Fibroblast of skin of back (primary cell): Measurements from ENCODE around the gene FNDC8.
A peak's percentile ranks its signal among the peaks of the same experiment; 100 is the strongest.
"Not testable (repeated sequence)": the region's sequence is repeated elsewhere in the genome, so short reads cannot be mapped to it uniquely, and the experiment has no call there.

ENCODE experiments used
- DNase-seq: peaks from one replicate; pipeline ENCODE4 v3.0.0-alpha.2; 2013

Gene FNDC8

DNA sequence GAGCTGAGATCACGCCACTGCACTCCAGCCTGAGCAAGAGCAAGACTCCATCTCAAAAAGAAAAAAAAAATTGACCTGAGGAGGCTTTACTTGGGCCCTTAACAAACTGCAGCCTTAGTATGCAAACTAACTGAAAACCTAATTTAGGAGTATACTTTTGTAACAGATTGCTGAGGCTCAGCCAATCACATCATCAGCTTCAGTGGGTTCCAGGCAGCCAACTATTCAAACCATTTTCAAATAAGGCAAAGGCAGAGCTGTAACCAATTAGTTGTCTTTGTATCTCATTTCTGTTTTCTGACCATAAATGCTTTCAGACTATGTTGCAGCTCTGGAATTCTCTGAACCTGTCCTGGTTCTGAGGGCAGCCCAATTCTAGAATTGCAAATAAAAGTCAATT lies 25.7 kb upstream of the FNDC8 start:
- DNase-seq: no peak

DNA sequence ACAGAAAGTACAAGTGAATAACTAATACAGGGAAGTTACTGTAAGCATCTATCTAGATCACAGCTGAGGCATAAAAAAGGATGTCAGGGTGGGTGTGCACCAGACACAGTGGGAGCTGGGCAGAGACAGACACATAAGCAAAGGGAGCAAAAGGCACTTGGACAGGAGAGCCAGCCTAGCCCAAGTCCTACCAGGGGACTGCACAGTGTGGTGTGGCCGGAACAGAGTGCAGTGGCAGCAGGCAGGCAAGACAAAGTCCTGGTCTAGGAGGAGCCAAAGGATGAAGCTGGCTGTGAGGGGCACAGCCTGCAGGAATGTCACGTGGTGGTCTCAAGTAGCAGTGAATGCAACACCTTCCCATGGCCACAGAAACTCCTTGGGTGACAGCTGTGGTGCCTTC lies 23.6 kb upstream of the FNDC8 start:
- no peak for DNase-seq

DNA sequence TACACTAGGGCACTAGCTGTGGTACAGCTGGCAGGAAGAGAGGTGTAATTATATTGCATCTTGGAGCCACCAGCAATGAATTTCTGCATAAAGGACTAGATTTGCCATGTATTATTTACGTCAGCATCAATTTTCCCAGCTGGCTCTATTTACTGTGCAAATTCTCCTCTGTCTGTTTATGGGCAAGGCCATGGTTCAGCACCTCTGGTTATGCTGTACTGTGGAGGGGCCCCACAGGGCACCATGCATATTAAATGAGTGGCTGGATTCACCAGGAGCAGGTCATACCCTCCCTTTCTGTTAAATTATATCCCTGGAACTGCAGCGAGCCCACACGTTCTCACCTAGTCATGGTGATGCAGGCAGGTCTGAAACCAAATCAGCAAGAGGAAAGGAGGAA lies 21.5 kb upstream of the FNDC8 start:
- no peak for DNase-seq

DNA sequence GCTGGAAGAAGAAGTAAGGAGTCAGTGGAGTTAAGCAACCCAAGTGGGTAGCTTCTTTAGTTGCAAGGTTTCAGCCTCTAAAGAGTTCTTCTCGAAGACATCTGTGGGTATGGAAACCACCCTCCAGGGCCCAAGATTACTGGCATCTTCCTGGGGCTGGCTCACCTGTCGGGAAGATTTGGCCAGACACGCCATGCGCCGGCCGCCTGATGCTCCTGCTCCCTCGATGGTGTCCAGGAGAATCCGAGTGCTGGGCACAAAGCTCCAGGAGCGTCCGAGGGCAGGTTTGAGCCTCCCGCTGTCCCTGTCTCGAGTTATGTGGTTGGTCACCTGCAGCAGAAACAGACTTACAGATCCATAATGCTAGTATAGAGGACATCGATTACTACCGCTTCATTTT lies 20.4 kb upstream of the FNDC8 start:
- no peak for DNase-seq

DNA sequence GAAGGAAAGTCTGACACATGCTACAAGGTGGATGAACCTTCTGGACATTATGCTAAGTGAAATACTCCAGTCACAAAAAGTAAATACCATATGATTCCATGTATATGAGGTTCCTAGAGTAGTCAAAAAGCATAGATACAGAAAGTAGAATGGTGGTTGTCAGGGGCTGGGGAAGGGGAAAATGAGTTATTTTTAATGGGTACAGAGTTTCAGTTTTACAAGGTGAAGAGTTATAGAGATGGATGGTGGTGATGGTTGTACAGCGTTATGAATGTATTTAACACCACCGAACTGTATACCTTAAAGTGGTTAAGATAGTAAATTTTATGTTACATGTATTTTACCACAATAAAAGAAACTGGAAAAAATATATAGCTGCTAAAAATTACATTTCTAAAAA lies 19.7 kb upstream of the FNDC8 start:
- no peak for DNase-seq

DNA sequence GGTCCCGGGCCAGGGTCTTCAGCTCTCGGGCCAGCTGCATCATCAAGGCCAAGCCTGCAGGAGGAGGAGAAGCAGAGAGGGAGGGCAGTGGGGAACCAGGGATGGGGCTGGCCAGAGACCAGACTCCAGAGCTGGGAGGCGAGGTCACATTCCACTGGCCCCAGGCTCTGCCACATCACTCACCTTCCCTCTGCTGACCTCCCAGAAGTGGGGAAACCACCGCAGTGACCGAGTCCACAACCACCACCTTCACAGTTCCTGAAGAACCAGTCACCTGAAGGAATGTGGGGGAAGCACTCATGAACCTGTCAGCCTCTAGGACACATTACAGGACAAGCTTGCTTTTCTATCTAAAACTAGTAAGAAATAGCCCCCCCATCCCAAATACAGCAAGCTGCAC lies 18.1 kb upstream of the FNDC8 start:
- no peak for DNase-seq

DNA sequence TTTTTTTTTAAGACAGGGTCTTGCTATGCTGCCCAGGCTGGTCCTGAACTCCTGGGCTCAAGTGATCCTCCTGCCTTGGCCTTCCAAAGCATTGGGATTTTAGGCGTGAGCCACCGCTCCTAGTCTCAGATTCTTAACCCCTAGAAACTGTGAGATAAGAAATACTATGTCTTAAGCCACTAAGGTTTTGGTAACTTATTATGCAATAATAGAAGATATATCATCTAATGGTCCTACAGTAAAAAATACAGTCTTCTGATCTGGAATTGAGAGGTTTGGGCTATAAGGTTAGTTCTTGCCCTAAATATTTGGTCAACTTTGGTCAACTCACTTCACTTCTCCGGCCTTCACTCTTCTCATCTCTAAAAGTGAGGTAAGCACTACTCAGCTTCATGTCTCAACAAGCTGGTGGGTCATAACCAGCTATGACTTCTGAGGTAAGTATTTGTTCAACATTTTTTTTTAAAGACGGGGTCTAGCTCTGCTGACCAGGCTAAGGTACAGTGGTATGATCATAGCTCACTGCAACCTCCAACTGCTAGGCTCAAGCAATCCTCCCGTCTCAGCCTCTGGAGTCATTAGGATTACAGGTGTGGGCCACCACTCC lies 16.5 kb upstream of the FNDC8 start:
- no peak for DNase-seq

DNA sequence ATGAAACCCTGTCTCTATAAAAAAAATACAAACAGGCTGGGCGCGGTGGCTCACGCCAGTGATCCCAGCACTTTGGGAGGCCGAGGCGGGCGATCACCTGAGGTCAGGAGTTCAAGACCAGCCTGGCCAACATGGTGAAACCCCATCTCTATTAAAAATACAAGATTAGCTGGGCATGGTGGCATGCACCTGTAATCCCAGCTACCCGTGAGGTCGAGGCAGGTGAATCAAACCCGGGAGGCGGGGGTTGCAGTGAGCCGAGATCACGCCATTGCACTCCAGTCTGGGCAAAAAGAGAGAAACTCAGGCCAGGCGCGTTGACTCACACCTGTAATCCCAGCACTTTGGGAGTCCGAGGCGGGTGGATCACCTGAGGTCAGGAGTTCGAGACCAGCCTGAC lies 10.6 kb upstream of the FNDC8 start:
- not testable (repeated sequence) for DNase-seq

DNA sequence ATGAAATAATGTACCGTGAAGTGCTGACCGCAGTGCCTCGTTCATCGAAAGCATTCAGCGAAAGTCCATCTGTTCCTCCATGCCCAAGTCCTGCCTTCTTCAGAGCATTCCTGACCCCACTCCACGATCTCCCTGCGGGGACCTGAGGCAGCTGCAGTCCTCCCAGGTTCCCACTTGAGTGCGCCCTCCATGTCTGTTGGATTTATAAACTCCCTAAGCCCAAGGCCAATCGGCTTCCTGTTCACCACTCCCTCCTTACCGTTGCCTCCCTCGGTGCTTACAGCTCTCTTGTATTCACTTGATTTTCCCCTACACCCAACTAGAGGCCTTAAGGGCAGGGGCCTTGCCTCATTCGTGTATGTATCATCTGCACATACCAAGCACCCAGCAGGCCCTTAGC lies 4.6 kb upstream of the FNDC8 start:
- no peak for DNase-seq

DNA sequence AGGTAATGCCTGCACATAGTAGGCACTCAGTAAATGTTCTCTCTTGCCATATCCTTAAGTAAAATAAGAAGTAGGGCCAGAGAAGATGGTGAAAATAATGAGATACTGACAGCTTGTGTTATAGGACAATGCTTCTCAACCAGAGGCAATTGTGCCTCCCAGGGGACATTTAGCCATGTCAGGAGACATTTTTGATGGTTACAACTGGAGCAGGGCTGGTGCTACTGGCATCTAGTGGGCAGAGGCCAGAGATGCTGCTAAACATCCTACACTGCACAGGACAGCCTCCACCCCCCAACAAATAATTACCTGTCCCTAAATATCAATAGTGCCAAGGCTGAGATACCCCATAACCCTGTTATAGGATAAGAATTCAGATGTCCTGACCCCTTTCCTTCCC lies 3.4 kb upstream of the FNDC8 start:
- peak; percentile 52 for DNase-seq

DNA sequence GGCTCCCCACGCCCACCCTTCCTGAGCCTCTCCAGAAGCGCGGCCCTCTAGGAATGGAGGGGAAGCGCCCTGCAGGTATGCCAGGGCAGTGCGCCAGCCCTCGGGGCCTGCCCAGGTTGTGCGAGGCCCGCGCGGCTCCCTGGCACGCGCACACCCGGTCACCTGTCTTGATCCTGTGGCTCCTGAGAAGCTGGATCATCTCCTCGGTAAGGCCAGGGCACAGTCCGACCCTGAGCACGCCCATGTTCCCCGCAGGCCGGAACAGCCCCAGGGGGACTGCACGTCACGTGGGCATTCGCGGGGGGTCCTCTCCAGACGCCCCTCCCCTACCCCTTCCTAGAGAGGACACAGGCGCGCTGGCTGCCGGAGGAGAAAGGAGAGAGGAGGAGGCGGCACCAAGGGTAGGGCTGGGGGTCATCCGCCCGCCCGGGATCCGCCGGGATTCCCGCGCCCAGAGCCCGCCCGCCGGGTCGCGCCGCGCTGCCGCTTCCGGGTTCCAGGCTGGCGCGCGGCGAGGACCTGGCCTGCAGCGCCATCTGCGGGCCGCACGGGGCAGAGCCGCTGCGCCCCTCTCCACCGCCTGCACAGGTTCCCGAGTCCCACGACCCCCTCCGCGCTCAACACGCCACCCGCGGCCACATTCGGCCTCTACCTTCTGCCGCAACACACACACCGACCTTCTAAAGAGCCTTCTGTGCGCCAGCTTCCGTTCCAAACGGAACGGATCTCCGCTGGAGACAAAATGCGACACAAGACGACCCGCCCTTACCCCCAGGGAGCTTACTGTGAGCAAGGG lies 1.8 kb upstream of the FNDC8 start, which contains the start of gene RAD51D:
Gene RAD51D, minus strand, starts transcription at position 491 of the 796 bp plus-strand sequence. Its CDS starts 247 bp downstream, at position 244.
- DNase-seq: peak; percentile 72

DNA sequence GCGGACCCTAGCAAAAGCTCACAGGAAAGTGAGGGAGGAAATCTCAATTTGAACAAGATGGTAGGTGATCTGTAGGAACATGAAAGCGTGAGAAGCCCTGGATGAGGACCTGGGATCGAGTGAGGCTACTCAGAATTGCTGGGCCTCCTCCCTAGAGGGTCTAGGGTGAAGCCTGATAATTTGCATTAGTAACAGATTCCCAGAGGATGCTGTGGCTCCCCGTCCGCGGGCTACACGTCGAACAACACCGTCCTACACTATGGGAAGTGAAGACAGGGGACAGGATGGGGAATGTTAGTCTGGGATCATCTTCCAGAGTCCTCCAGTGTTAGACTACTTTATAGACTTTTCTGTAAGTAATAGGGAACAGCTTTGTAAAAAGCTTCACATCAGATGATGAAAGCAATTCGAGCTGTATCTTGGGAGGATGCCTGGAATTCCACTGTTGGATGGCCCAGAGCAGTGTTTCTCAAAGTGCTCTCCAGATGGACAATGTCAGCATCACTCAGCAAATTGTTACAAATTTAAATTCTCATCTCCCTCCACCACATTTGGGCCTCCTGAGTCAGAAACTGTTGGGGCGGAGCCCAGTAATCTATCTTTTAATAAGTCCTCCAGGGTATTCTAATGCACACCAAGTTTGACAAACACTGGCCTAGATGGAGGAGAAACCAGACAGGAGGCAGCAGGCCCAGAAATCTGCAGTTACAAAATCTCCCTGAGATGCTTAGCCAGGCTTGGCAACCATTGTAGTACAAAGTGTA lies 6.5 kb downstream of the FNDC8 start:
- DNase-seq: peak; percentile 16

DNA sequence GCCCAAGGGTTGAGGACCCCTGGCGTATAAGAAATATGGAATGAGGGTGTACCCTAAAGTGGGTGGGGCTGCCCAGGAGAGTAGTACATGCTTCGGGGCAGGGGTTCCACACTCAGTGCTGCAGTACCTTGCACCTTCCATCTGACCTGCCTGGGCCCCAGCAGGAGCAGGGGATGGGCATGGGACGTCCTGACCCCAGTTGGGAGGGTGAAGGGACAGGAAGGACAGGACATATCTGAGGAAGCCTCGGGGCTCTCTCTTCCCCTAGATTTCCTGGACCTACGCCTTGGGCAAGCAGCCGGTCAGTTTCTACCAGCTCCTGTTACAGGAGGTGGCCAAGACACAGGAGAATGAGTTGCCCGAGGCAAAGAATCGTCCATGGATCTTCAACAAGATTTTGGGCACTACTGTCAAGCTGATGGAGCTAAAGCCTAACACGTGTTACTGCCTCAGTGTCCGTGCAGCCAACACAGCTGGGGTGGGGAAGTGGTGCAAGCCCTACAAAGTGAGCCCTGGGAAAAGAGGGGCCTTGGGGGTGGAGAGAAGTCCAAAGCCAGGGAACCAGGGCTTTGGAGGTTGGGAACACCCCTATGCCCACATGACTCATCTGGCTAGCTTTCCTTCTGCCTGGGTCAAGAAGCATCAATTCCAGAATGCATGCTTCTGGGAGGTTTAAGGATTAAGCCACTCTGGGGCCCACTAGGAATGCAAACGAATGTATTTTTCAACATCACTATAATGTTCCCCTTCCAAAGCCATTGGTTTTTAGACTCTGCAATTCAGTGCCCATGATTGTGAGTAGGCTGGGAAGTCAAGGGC lies 7.9 kb downstream of the FNDC8 start:
- DNase-seq: no peak

DNA sequence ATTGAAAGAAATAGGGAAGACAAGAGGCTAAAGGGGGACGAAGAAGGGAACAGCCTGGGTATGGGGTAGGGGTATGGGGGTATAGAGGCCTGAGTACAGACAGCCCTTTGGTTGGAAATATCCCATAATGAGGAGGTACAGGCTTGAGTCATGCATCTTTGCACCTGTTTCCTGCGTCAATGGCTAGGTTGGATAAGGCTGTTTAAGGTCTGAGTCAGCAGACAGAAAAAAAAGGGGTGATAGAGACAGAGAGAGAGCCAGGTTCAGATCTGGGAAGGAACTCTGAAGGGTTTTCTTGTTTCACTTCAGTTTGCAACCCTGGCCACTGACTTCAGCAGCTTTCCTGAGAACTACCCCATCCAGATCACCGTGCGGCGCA lies 8.5 kb downstream of the FNDC8 start:
- no peak for DNase-seq

DNA sequence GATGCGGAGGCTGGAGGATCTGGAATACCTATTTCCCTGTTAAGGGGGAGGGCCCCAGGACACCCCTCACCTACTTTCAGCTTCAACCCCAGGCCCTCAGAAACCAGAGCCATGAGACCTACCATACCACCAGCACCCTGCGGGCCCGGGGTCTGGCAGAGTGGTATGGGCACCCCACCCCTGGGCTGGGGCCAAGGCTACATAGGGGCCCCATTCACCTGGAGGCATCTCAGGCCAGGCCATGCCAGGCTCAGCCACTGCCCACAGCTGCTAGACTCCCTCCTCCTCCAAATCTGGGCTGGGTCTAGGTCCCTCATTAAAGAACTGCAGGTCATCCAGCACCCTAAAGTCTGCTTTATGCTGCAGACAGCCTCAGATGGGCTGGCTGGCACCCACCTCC lies 9.0 kb downstream of the FNDC8 start:
- DNase-seq: no peak

DNA sequence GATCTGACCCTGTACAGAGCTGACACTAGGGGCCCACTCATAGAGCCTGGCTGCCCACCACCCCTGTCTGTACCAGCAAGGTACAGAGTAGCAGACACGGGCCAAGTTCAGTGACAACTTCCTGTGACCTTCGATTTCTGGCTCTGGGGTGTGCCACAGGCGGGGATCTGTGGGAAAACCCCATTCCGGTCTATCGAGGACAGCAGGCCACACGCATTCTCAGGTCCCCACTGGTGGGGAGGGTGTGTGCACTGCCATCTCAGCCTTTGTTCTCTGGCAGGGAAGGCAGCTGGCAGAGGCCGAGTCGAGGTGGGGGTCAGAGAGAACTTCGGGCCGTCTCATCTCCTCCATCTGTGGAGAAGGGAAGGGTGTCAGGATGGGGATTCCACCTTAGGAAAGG lies 10.7 kb downstream of the FNDC8 start:
- DNase-seq: no peak

DNA sequence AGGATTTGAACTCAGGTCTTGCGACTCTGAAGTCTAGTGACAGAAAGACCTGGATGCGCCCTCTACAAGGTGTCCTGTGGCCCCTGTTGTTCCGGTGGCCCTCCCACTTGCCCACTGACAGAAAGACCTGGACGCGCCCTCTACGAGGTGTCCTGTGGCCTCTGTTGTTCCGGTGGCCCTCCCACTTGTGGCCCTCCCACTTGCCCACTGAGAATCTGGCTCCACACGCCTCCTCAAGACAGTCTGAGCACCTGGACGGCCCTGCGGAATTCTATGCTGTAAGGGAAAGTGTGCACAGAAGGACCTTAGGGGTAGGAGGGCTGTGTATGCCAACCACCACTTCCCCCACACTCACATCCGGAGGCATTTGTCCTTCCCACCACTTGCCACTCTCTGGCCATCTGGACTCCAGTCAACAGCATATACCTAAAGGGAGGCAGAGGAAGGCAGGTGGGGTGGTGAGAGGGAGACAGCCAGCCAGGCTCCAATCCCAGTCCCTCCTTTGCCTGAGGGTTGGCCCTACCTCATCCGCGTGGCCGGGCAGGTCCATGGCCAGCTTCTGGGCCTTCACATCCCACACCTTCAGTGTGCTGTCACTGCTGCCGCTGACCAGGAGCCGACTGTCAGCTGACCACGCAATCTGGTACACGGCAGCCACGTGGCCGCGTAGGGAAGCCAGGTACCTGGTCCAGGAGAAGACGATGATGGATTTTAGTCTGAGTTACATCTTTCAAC lies 11.6 kb downstream of the FNDC8 start:
- no peak for DNase-seq

DNA sequence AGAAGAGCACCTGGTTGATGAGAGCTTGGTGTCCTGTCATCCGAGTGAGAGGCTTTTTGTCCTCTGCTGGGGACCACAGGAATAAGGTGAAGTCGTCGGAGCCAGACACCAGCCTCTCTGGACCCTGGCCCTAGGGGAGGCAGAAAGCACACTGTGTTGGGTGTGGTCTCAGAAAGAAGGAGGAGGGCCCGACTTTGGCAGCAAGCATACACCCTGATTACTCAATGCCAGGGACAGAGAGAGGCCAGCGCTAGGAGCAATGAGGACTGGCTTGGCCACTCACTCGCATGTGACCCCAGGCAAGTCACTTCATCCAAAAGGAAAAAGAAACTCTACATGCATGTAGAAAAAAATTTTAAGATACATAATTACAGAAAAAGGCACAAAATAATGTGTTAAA lies 13.9 kb downstream of the FNDC8 start:
- no peak for DNase-seq

DNA sequence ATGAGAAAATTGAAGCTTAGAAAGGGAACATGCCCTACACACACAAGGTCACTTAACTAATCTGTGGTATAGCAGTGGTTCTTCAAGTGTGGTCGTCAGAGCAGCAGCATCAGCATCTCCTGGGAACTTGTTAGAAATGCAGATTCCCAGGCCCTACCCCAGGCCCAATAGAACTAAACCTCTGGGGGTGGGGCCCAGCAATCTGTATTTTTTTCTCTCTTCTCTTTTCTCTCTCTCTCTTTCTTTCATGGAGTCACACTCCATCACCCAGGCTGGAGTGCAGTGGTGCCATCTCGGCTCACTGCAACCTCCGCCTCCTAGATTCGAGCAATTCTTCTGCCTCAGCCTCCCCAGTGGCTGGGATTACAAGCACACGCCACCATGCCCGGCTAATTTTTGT lies 16.8 kb downstream of the FNDC8 start:
- no peak for DNase-seq

DNA sequence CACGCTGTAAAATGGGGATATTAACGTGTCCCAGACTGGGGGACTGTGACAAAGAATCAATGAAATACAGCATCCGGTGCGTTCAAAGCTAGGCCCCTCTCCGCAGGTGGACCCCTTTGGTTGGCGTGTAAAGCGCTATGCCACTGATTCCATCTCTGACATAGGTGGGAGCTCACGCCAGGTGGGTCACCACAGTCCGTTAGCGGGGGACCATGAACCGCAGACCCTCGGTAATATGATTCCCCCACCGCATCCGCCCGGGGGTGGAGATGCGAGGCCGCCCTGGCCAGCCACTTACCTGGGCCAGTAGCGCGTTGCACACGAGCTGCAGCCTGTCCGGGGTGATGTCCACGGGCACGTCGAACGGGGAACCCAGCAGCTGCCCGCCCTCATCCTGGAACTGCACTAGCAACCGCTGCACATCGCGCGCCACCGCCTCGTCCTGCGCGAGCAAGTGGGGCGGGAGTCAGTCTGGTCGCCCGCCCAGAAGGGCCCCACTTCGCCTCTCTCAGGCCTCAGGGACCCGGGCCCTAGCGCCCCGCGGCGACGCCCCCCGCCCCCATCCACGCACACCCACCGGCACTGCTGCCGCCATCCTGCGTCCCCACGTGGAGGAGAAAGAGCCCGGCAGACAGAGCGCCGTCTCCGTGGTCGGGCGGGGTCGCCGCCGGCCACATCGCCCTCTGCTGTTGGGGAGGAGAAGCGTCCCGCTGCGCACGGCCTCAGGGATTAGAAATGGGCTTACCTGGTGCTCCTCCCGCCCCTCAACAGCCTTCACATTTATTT lies 20.5 kb downstream of the FNDC8 start, which contains the start of gene NLE1:
Gene NLE1, minus strand, starts transcription at position 623 of the 786 bp plus-strand sequence. Its CDS starts 28 bp downstream, at position 595.
- DNase-seq: peak; percentile 79

DNA sequence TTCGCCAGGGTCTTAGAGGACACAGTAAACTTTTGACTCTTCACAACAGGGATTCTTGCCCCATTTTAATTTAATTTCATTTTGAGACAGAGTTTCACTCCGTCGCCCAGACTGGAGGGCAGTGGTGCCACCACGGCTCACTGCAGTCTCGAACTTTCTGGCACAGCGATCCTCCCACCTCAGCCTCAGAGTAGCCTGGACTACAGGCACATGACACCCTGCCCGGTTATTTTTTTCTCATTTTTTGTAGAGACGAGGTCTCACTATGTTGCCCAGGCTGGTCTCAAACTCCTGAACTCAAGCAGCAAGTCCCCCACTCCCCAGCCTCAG lies 21.0 kb downstream of the FNDC8 start:
- DNase-seq: no peak
